Hepatocyte (in vitro differentiated cells): ENCODE data around the gene HACD2. TPM values are rescaled to one million over a fixed set of nuclear protein-coding genes. Genes with fewer than 3 reads are reported as not detected.

Experiments
- DNase-seq: peaks from one replicate; pipeline ENCODE4 v3.0.0-alpha.2; 2016; ENCODE audit warnings: low spot score
- H2AFZ ChIP-seq: fragments of 200-600 bp; sonication (generic); 2 replicates; pipeline ENCODE4 v1.6.0; 2016; ENCODE audit warnings: antibody characterized with exemption, mild to moderate bottlenecking
- H3K27ac ChIP-seq: fragments of 200-600 bp; sonication (generic); 2 replicates; pipeline ENCODE4 v1.5.1; 2016; ENCODE audit warnings: mild to moderate bottlenecking
- H3K27me3 ChIP-seq: fragments of 200-600 bp; sonication (generic); 2 replicates; pipeline ENCODE4 v1.6.1; 2016
- H3K36me3 ChIP-seq: fragments of 200-600 bp; sonication (generic); replicated peaks from 2 replicates; pipeline ENCODE4 v1.5.1; 2016; ENCODE audit warnings: low read depth; ENCODE audit not compliant: insufficient read depth
- H3K4me1 ChIP-seq: fragments of 200-600 bp; sonication (generic); 2 replicates; pipeline ENCODE4 v1.5.1; 2016; ENCODE audit warnings: mild to moderate bottlenecking, moderate library complexity; ENCODE audit not compliant: insufficient read depth
- H3K4me2 ChIP-seq: fragments of 200-600 bp; sonication (generic); 2 replicates; pipeline ENCODE4 v1.6.0; 2016
- H3K4me3 ChIP-seq: fragments of 200-600 bp; sonication (generic); 2 replicates; pipeline ENCODE4 v1.5.1; 2016; ENCODE audit warnings: mild to moderate bottlenecking
- H3K79me2 ChIP-seq: fragments of 200-600 bp; sonication (generic); 2 replicates; pipeline ENCODE4 v1.6.0; 2017; ENCODE audit warnings: mild to moderate bottlenecking
- H3K9me2 ChIP-seq: fragments of 200-600 bp; sonication (generic); replicated peaks from 2 replicates; pipeline ENCODE4 v1.6.0; 2017; ENCODE audit warnings: mild to moderate bottlenecking; ENCODE audit not compliant: insufficient read depth
- H3K9me3 ChIP-seq: fragments of 200-600 bp; sonication (generic); 2 replicates; pipeline ENCODE4 v1.5.1; 2016; ENCODE audit warnings: low read depth, mild to moderate bottlenecking
- H4K20me1 ChIP-seq: fragments of 200-600 bp; sonication (generic); 2 replicates; pipeline ENCODE4 v1.6.0; 2016; ENCODE audit warnings: mild to moderate bottlenecking; ENCODE audit not compliant: insufficient read depth, poor library complexity, severe bottlenecking
- EZH2 ChIP-seq: fragments of 200-600 bp; sonication (generic); IDR thresholded peaks from 2 replicates; pipeline ENCODE4 v1.6.1; 2016; ENCODE audit warnings: antibody characterized with exemption, mild to moderate bottlenecking, borderline replicate concordance
- EZH2phosphoT487 ChIP-seq: fragments of 200-600 bp; sonication (generic); IDR thresholded peaks from one replicate; pipeline ENCODE4 v1.6.1; 2018; ENCODE audit warnings: antibody characterized with exemption, mild to moderate bottlenecking, low read depth, moderate library complexity; ENCODE audit not compliant: unreplicated experiment, severe bottlenecking
- WGBS: methylation state at CpG from one replicate; pipeline ENCODE4 v1.1.6; 2016; ENCODE audit warnings: low lambda C conversion rate; ENCODE audit errors: missing lambda C conversion rate; 5-methylcytosine and 5-hydroxymethylcytosine counted together
- polyA plus RNA-seq: library from polyadenylated mRNA; unstranded; fragments of >200 nt; fragmentation: Nextera tagmentation; extraction: Ambion mirVana; gene quantifications from 2 replicates; pipeline ENCODE4 v1.2.1, GENCODE V29; 2016
- total RNA-seq: library from RNA; depleted of rRNA; stranded (reverse); fragments of >200 nt; gene quantifications from 2 replicates; pipeline ENCODE4 v1.2.3, GENCODE V29; 2014
- TF ChIP-seq, protein P1 (sequence below): fragments of 200-600 bp; sonication (generic); IDR thresholded peaks from 2 replicates; pipeline ENCODE4 v1.5.1; 2016; ENCODE audit warnings: antibody characterized with exemption, mild to moderate bottlenecking; ENCODE audit not compliant: poor library complexity

The HACD2 gene
- total and polyA plus RNA-seq, 2 experiments from 2014 or later, result 31.8 to 64.3 TPM

DNA sequence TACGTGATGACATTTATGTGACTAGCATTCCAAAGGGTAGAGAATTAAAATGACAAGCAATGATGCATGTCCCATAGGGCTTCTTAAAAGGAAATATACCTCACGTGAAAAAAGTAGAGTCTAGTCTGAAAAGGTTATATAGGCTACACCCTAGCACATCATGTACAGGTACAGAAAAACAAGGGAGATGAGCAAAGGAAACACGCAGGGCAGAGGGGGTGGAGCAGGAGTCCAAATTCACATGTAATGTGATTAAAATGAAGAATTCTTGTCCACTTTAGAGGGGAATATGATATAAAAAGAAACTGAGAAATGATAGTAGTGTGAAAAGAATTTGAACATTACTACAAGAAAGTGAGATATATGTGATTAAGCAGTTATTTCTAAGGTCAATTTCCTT, 59.4 kb downstream of the HACD2 start:
- 91% methylated on average over 3 of the region's 3 CpGs for WGBS
- H3K9me2 ChIP-seq, result no peaks in the 10 kb centered on the region
- no peak overlapping the region for H2AFZ ChIP-seq
- no peaks in the 10 kb centered on the region for H4K20me1 ChIP-seq
- DNase-seq, result no peak
- H3K27me3 ChIP-seq, result no peaks in the 10 kb centered on the region
- H3K27ac ChIP-seq, result no peak overlapping the region
- H3K36me3 ChIP-seq, result no peaks in the 10 kb centered on the region
- TF ChIP-seq EZH2 (no peak), EZH2phosphoT487 (no peak)
- TF ChIP-seq, protein P1, sequence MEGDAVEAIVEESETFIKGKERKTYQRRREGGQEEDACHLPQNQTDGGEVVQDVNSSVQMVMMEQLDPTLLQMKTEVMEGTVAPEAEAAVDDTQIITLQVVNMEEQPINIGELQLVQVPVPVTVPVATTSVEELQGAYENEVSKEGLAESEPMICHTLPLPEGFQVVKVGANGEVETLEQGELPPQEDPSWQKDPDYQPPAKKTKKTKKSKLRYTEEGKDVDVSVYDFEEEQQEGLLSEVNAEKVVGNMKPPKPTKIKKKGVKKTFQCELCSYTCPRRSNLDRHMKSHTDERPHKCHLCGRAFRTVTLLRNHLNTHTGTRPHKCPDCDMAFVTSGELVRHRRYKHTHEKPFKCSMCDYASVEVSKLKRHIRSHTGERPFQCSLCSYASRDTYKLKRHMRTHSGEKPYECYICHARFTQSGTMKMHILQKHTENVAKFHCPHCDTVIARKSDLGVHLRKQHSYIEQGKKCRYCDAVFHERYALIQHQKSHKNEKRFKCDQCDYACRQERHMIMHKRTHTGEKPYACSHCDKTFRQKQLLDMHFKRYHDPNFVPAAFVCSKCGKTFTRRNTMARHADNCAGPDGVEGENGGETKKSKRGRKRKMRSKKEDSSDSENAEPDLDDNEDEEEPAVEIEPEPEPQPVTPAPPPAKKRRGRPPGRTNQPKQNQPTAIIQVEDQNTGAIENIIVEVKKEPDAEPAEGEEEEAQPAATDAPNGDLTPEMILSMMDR, result no peak
- no peaks in the 10 kb centered on the region for H3K4me1 ChIP-seq
- H3K4me2 ChIP-seq, result no peak overlapping the region
- no peaks in the 10 kb centered on the region for H3K79me2 ChIP-seq
- no peaks in the 10 kb centered on the region for H3K9me3 ChIP-seq
- H3K4me3 ChIP-seq, result no peak overlapping the region

- H3K27ac ChIP-seq, result no peak overlapping the region
- no peak overlapping the region for H3K4me2 ChIP-seq
- no peaks in the 10 kb centered on the region for H3K36me3 ChIP-seq
- peak; percentile 14 for DNase-seq
- 87% methylated on average over 4 of the region's 4 CpGs for WGBS
- no peak for TF ChIP-seq EZH2
- TF ChIP-seq, protein P1, result no peak
- no peak for TF ChIP-seq EZH2phosphoT487
- no peak overlapping the region for H2AFZ ChIP-seq
- H3K27me3 ChIP-seq, result no peaks in the 10 kb centered on the region
- H4K20me1 ChIP-seq, result no peaks in the 10 kb centered on the region
- no peak overlapping the region for H3K4me3 ChIP-seq
- H3K4me1 ChIP-seq, result no peaks in the 10 kb centered on the region
- H3K79me2 ChIP-seq, result no peaks in the 10 kb centered on the region
- H3K9me2 ChIP-seq, result no peaks in the 10 kb centered on the region
- H3K9me3 ChIP-seq, result no peaks in the 10 kb centered on the region
Observed at GRCh38 chr3:123524981-123525380, 59.9 kb downstream of the HACD2 start.

DNA sequence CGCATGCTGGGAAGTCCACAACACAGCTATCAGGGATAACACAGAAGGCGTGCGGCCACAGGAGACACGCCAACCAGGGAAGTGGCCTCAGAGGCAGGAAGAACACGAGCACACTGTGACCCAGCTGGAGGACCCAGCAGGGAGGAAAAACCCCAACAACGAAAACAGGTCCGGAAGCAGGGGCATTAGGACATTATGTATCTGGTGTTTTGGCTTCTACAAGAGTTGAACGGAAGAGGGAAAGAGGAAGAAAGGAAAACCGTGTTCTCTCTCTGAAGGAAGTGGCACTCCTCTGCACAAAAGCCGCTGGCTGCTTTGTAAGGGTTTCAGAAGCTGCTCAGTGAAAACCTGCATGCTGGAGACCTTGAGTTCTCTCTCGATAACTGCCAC, 61.8 kb downstream of the HACD2 start:
- 93% methylated on average over 11 of the region's 11 CpGs for WGBS
- Histone ChIP-seq H3K9me3 (no peaks in the 10 kb centered on the region), H4K20me1 (peaks cover 4% of the 10 kb centered on the region), H3K27me3 (no peaks in the 10 kb centered on the region), H3K4me1 (no peaks in the 10 kb centered on the region), H3K9me2 (no peaks in the 10 kb centered on the region), H2AFZ (no peak overlapping the region), H3K4me3 (no peak overlapping the region), H3K27ac (no peak overlapping the region), H3K36me3 (no peaks in the 10 kb centered on the region), H3K79me2 (no peaks in the 10 kb centered on the region), H3K4me2 (no peak overlapping the region)
- DNase-seq, result no peak
- TF ChIP-seq EZH2phosphoT487 (no peak), EZH2 (no peak)
- TF ChIP-seq, protein P1, result no peak

- TF ChIP-seq EZH2 (no peak), EZH2phosphoT487 (no peak)
- TF ChIP-seq, protein P1, result no peak
- Histone ChIP-seq H3K36me3 (no peaks in the 10 kb centered on the region), H3K4me3 (no peak overlapping the region), H2AFZ (no peak overlapping the region), H3K27ac (no peak overlapping the region), H3K79me2 (no peaks in the 10 kb centered on the region), H3K9me3 (no peaks in the 10 kb centered on the region), H3K4me1 (no peaks in the 10 kb centered on the region), H3K9me2 (no peaks in the 10 kb centered on the region), H3K27me3 (no peaks in the 10 kb centered on the region), H4K20me1 (peaks cover 4% of the 10 kb centered on the region), H3K4me2 (no peak overlapping the region)
- 94% methylated on average over 4 of the region's 4 CpGs for WGBS
- DNase-seq, result no peak
Observed at GRCh38 chr3:123522320-123523022, 62.4 kb downstream of the HACD2 start.
